K562 (cell line): ENCODE measurements around the gene ADAR. TPM values are rescaled to one million over a fixed set of nuclear protein-coding genes. Genes with fewer than 3 reads are reported as not detected.

ENCODE experiments used
- ATAC-seq: fragments of 200-7000 bp; cut with Tn5 transposase; 3 replicates; pipeline ENCODE4 v1.9.1; 2020; ENCODE audit warnings: moderate library complexity
- BruUV-seq: library from RNA; stranded (reverse); fragments of 400-500 nt; replicated peaks from 2 replicates; lab custom pipeline; 2021; lab: Mats Ljungman, UMichigan
- CTCF ChIA-PET: fragments of 300-600 bp; formaldehyde crosslinking; extraction: SDS; loops from one replicate; lab custom pipeline; 2021; ENCODE audit warnings: low intra/inter-chr PET ratio; lab: Yijun Ruan, JAX
- POLR2A ChIA-PET: fragments of 300-600, 350-650 bp; sonication (Branson Sonifier 250); formaldehyde crosslinking; extraction: SDS; loops from one replicate; lab custom pipeline; 2021; ENCODE audit warnings: antibody characterized with exemption, inconsistent platforms; lab: Yijun Ruan, JAX
- DNase-seq, 4 experiments: peaks; one replicate each; pipeline versions ENCODE4 v3.0.0 to v3.0.0-alpha.2; 2011 to 2018; ENCODE audit warnings: low spot score in 3 of 4, mixed read lengths in 3 of 4; ENCODE audit errors: extremely low read depth in 1 of 4
- FAIRE-seq: peaks from 2 replicates; lab custom pipeline; 2011; peaks lifted over from hg19 to GRCh38; lab: Jason Lieb, UNC
- H2AFZ ChIP-seq: 2 replicates; pipeline ENCODE4 v1.6.0; 2011; ENCODE audit warnings: low read depth, low read length, control low read depth, inconsistent platforms
- H3K27ac ChIP-seq: fragments of 200-600 bp; 3 replicates; pipeline ENCODE4 v1.8.0; 2011; ENCODE audit warnings: low read depth, mild to moderate bottlenecking, control low read depth, inconsistent platforms, low read length, moderate library complexity, mixed read lengths; ENCODE audit errors: extremely low read depth
- H3K27me3 ChIP-seq, 2 experiments: fragments of 300-600 bp in 1 of 2; 2 replicates in 1 of 2; 3 replicates in 1 of 2; pipeline versions ENCODE4 v1.6.0 to v1.8.0; 2011; ENCODE audit warnings: inconsistent platforms in 2 of 2, low read length in 2 of 2, mild to moderate bottlenecking in 1 of 2, mixed read lengths in 1 of 2, moderate library complexity in 1 of 2; ENCODE audit not compliant: control insufficient read depth in 2 of 2, insufficient read depth in 2 of 2
- H3K36me3 ChIP-seq: fragments of 300-600 bp; 3 replicates; pipeline ENCODE4 v1.8.0; 2011; ENCODE audit warnings: mild to moderate bottlenecking, low read length, inconsistent platforms; ENCODE audit not compliant: control insufficient read depth, insufficient read depth
- H3K4me1 ChIP-seq, 2 experiments: fragments of 200-600 bp in 1 of 2; replicated peaks in 1 of 2; 2 replicates in 1 of 2; 3 replicates in 1 of 2; pipeline versions ENCODE4 v1.5.1 to v1.8.0; 2011; ENCODE audit warnings: inconsistent platforms in 2 of 2, low read length in 2 of 2, mild to moderate bottlenecking in 1 of 2, mixed read lengths in 1 of 2, moderate library complexity in 1 of 2; ENCODE audit not compliant: control insufficient read depth in 2 of 2, insufficient read depth in 2 of 2
- H3K4me2 ChIP-seq: 2 replicates; pipeline ENCODE4 v1.6.1; 2011; ENCODE audit warnings: low read length, control low read depth, inconsistent platforms, mixed read lengths; ENCODE audit not compliant: insufficient read depth
- H3K4me3 ChIP-seq: fragments of 200-600 bp; sonication (generic), shearing (Covaris generic); 2 replicates; pipeline ENCODE4 v1.5.1; 2016; ENCODE audit warnings: control low read depth, inconsistent platforms
- H3K79me2 ChIP-seq: fragments of 200-600 bp; 3 replicates; pipeline ENCODE4 v1.8.0; 2011; ENCODE audit warnings: low read length, inconsistent platforms; ENCODE audit not compliant: control insufficient read depth, insufficient read depth
- H3K9ac ChIP-seq, 2 experiments: 2 replicates each; pipeline versions ENCODE4 v1.6.0 to v1.6.1; 2011; ENCODE audit warnings: low read depth in 2 of 2, low read length in 2 of 2, control low read depth in 1 of 2, inconsistent platforms in 1 of 2, mild to moderate bottlenecking in 1 of 2, mixed read lengths in 1 of 2; ENCODE audit not compliant: insufficient read depth in 1 of 2
- H3K9me1 ChIP-seq: one replicate; pipeline ENCODE4 v1.6.0; 2011; ENCODE audit warnings: inconsistent platforms, mild to moderate bottlenecking, low read length, moderate library complexity; ENCODE audit not compliant: control insufficient read depth, insufficient read depth
- H3K9me3 ChIP-seq: replicated peaks from 2 replicates; pipeline ENCODE4 v1.5.1; 2011; ENCODE audit warnings: low read depth, low read length, inconsistent platforms; ENCODE audit not compliant: control insufficient read depth, insufficient read depth
- H4K20me1 ChIP-seq: replicated peaks from 2 replicates; pipeline ENCODE4 v1.6.1; 2011; ENCODE audit warnings: low read length, inconsistent platforms, mixed read lengths; ENCODE audit not compliant: control insufficient read depth, insufficient read depth
- MEIS2 ChIP-seq: fragments of 450-650 bp; IDR thresholded peaks from 2 replicates; pipeline ENCODE4 v1.6.1; 2014; ENCODE audit warnings: mild to moderate bottlenecking; ENCODE audit not compliant: partially characterized antibody
- PHF8 ChIP-seq: fragments of 200-600 bp; sonication (generic); IDR thresholded peaks from 2 replicates; pipeline ENCODE4 v1.6.1; 2012; ENCODE audit warnings: mixed run types, mild to moderate bottlenecking, inconsistent platforms, low read length, moderate library complexity, borderline replicate concordance
- PKNOX1 ChIP-seq: fragments of 450-650 bp; IDR thresholded peaks from 2 replicates; pipeline ENCODE4 v1.6.1; 2016
- RFX1 ChIP-seq: fragments of 450-650 bp; IDR thresholded peaks from 2 replicates; pipeline ENCODE4 v1.6.1; 2016; ENCODE audit warnings: mild to moderate bottlenecking, moderate library complexity
- THRA ChIP-seq: fragments of 450-650 bp; IDR thresholded peaks from 2 replicates; pipeline ENCODE4 v1.6.1; 2017; ENCODE audit warnings: mild to moderate bottlenecking, moderate library complexity
- ZBED1 ChIP-seq: IDR thresholded peaks from 2 replicates; pipeline ENCODE4 v1.6.1; 2014
- WGBS: fragments of 100-300 bp; shearing (Covaris generic); methylation state at CpG from one replicate; pipeline ENCODE4 v1.1.6; 2016; ENCODE audit warnings: low coverage, mixed read lengths; ENCODE audit not compliant: insufficient coverage; ENCODE audit errors: missing lambda C conversion rate; 5-methylcytosine and 5-hydroxymethylcytosine counted together
- in situ Hi-C: fragments of 300-500 bp; cut with MboI; formaldehyde crosslinking; loops from 4 replicates; pipeline ENCODE4 v1.15.0; 2018; ENCODE audit warnings: inconsistent platforms, mixed read lengths
- intact Hi-C: fragments of 100-400 bp; cut with micrococcal nuclease; formaldehyde crosslinking; loops from 2 replicates; pipeline ENCODE4 v1.14.2; 2022
- polyA plus RNA-seq, 8 experiments: library from polyadenylated mRNA; depleted of rRNA in 4 of 8; stranded (reverse) in 5 of 8; unstranded in 3 of 8; fragments of >200 nt; fragmentation: Nextera tagmentation in 2 of 8; fragmentation: Illumina TruSeq in 1 of 8; extraction: Ambion mirVana in 2 of 8; extraction: Trizol in 1 of 8; gene quantifications; 2 replicates each; pipeline versions ENCODE4 v1.2.1 to v1.2.3, GENCODE V29; 2011 to 2014; ENCODE audit warnings: inconsistent platforms in 1 of 8, missing spikeins in 1 of 8
- total RNA-seq, 7 experiments: library from RNA; depleted of rRNA in 6 of 7; stranded (reverse); fragments of >200 nt in 6 of 7; fragmentation: Illumina TruSeq in 2 of 7; extraction: Trizol in 2 of 7; gene quantifications; 2 replicates each; pipeline versions ENCODE4 v1.2.1 to v1.2.3, GENCODE V29; 2011 to 2021; ENCODE audit warnings: low replicate concordance in 1 of 7
- TF ChIP-seq, protein P1 (sequence below), 2 experiments: fragments of 150-350 bp in 1 of 2; IDR thresholded peaks; 2 replicates each; pipeline ENCODE4 v1.6.1; 2012 to 2016; ENCODE audit warnings: low read depth in 2 of 2, low read length in 2 of 2, mild to moderate bottlenecking in 1 of 2, moderate library complexity in 1 of 2

ADAR gene
- total and polyA plus RNA-seq, 9 of the 15 experiments (the other 6 are each of a cell fraction or from before 2014, with no cell fraction given), result 30.1 to 123 (median 60.2) TPM

DNA sequence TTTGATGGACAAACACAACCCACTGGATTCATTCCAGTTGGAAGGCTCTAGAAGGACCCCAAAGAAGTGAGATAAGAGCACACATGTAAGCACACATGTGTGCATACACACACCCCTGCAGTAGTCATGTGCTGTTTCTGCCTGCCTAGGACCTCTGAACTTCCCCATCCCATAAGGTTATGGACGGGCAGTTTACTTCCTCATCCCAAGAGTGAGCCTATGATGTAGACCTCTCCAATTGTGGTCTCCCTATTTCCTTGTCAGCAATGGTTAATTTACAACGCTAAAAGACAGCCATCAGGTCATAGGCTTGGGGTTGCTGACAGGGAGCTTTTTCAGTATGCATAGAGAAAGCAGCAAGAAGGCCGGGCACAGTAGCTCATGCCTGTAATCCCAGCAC lies 15.4 kb upstream of the ADAR start:
- DNase-seq (no peak), FAIRE-seq (no peak), ATAC-seq (no peak)
- 82% methylated on average over 3 of the region's 3 CpGs for WGBS
- Histone ChIP-seq H3K79me2 (peaks cover 86% of the 10 kb centered on the region), H2AFZ (no peak overlapping the region), H3K4me3 (no peak overlapping the region), H3K9ac (no peak overlapping the region), H3K9me3 (peaks cover 2% of the 10 kb centered on the region; the same call in 1 of the 2 replicates), H3K4me2 (no peak overlapping the region), H4K20me1 (no peaks in the 10 kb centered on the region; the same call in 1 of the 2 replicates), H3K4me1 (peaks cover 13 to 15% of the 10 kb centered on the region in 2 experiments), H3K9me1 (no peaks in the 10 kb centered on the region), H3K36me3 (peaks cover 36% of the 10 kb centered on the region; the same call in 2 of the 3 replicates), H3K27ac (no peak overlapping the region), H3K27me3 (no peaks in the 10 kb centered on the region)
- ChIA-PET CTCF (no interaction called here), POLR2A (no interaction called here)
- in situ Hi-C loops (no loop called here), intact Hi-C loops (no loop called here)
- TF ChIP-seq PKNOX1, result peak; percentile 68; the same call in 1 of the 2 replicates
- TF ChIP-seq PHF8, result no peak
- peak; percentile 75 for TF ChIP-seq MEIS2
- no peak for TF ChIP-seq ZBED1
- BruUV-seq, result no TSS peak

- H3K9me3 ChIP-seq, result no peaks in the 10 kb centered on the region
- H3K27me3 ChIP-seq, result no peaks in the 10 kb centered on the region
- DNase-seq (no peak), ATAC-seq (no peak), FAIRE-seq (no peak)
- CTCF ChIA-PET, result no interaction called here
- H3K9me1 ChIP-seq, result no peaks in the 10 kb centered on the region
- H3K27ac ChIP-seq, result no peak overlapping the region
- in situ Hi-C loops, result no loop called here
- intact Hi-C loops, result no loop called here
- no peak overlapping the region for H3K4me3 ChIP-seq
- H3K4me1 ChIP-seq, result peaks cover 13% of the 10 kb centered on the region in 2 experiments
- BruUV-seq, result no TSS peak
- H3K79me2 ChIP-seq, result peaks cover 88% of the 10 kb centered on the region
- H4K20me1 ChIP-seq, result no peaks in the 10 kb centered on the region; the same call in 1 of the 2 replicates
- no peak overlapping the region for H3K4me2 ChIP-seq
- H3K36me3 ChIP-seq, result peaks cover 38% of the 10 kb centered on the region; the same call in 2 of the 3 replicates
- H3K9ac ChIP-seq, result no peak overlapping the region
- H2AFZ ChIP-seq, result no peak overlapping the region
- POLR2A ChIA-PET, result interaction anchor here (0.6 to 0.8 kb wide), 2 partner anchors 14 to 17 kb away, joined by 3 read pairs; no protein-coding TSS in a partner anchor
- TF ChIP-seq, protein P1, sequence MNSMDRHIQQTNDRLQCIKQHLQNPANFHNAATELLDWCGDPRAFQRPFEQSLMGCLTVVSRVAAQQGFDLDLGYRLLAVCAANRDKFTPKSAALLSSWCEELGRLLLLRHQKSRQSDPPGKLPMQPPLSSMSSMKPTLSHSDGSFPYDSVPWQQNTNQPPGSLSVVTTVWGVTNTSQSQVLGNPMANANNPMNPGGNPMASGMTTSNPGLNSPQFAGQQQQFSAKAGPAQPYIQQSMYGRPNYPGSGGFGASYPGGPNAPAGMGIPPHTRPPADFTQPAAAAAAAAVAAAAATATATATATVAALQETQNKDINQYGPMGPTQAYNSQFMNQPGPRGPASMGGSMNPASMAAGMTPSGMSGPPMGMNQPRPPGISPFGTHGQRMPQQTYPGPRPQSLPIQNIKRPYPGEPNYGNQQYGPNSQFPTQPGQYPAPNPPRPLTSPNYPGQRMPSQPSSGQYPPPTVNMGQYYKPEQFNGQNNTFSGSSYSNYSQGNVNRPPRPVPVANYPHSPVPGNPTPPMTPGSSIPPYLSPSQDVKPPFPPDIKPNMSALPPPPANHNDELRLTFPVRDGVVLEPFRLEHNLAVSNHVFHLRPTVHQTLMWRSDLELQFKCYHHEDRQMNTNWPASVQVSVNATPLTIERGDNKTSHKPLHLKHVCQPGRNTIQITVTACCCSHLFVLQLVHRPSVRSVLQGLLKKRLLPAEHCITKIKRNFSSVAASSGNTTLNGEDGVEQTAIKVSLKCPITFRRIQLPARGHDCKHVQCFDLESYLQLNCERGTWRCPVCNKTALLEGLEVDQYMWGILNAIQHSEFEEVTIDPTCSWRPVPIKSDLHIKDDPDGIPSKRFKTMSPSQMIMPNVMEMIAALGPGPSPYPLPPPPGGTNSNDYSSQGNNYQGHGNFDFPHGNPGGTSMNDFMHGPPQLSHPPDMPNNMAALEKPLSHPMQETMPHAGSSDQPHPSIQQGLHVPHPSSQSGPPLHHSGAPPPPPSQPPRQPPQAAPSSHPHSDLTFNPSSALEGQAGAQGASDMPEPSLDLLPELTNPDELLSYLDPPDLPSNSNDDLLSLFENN (IDR thresholded peaks at IDR 0.05; ENCODE audit: low read depth in 2 of 2, low read length in 2 of 2), result no peak
- no peak for TF ChIP-seq RFX1
- no peak for TF ChIP-seq THRA
Measured at GRCh38 chr1:154622503-154623039, 14.6 kb upstream of the ADAR start.
